Prostate gland (tissue), 2 donors: Measurements from ENCODE around the gene HYPK.

Source experiments
- POLR2A ChIP-seq: fragments of 450-650 bp; IDR thresholded peaks from one replicate; pipeline ENCODE4 v1.6.1; 2016; ENCODE audit warnings: antibody characterized with exemption, mild to moderate bottlenecking
- POLR2AphosphoS5 ChIP-seq: sonication (generic); formaldehyde crosslinking; IDR thresholded peaks from one replicate; pipeline ENCODE4 v1.6.1; 2017; ENCODE audit warnings: antibody characterized with exemption
- TF ChIP-seq, protein P1 (sequence below), 4 experiments: fragments of 200-600 bp in 2 of 4; fragments of 450-650 bp in 2 of 4; sonication (generic) in 2 of 4; IDR thresholded peaks; 1 replicate in 3 of 4; 2 replicates in 1 of 4; pipeline ENCODE4 v1.5.1; 2016 to 2019; ENCODE audit warnings: antibody characterized with exemption in 4 of 4, mild to moderate bottlenecking in 2 of 4, moderate library complexity in 2 of 4

DNA sequence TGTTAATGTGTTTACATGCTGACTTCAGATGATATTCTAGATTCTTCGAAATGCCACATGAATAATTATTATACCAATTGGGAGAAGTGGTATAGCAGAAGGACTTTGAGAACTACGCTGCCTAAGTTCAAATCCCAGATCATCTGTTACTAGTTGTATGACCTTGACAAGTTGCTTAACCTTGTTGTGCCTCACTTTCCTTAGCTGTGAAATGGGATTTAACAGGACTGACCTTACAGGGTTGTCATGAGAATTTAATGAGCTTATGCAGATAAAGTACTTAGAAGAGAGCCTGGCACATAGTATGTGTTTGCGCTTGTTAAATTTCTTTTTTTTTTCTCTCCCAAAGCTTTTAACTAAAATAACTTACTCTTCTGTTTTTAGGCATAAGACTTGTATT is 50.9 kb downstream of the HYPK start:
- TF ChIP-seq POLR2A (no peak), POLR2AphosphoS5 (no peak)
- TF ChIP-seq, protein P1, sequence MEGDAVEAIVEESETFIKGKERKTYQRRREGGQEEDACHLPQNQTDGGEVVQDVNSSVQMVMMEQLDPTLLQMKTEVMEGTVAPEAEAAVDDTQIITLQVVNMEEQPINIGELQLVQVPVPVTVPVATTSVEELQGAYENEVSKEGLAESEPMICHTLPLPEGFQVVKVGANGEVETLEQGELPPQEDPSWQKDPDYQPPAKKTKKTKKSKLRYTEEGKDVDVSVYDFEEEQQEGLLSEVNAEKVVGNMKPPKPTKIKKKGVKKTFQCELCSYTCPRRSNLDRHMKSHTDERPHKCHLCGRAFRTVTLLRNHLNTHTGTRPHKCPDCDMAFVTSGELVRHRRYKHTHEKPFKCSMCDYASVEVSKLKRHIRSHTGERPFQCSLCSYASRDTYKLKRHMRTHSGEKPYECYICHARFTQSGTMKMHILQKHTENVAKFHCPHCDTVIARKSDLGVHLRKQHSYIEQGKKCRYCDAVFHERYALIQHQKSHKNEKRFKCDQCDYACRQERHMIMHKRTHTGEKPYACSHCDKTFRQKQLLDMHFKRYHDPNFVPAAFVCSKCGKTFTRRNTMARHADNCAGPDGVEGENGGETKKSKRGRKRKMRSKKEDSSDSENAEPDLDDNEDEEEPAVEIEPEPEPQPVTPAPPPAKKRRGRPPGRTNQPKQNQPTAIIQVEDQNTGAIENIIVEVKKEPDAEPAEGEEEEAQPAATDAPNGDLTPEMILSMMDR (IDR thresholded peaks at IDR 0.05): no peak
